HG03432 (cell line): Measurements from ENCODE around the gene ZPR1.
"Not testable (repeated sequence)": the region's sequence is repeated elsewhere in the genome, so short reads cannot be mapped to it uniquely, and the experiment has no call there.

ENCODE experiments used
- ATAC-seq: cut with Tn5 transposase; IDR thresholded peaks from one replicate; pipeline ENCODE4 v1.9.1; 2021; ENCODE audit warnings: mild to moderate bottlenecking, moderate library complexity; ENCODE audit not compliant: unreplicated experiment

The ZPR1 gene

GRCh38 chr11:116787786-116788486, at the start of gene ZPR1:
ZPR1 (minus strand) TSS chr11:116788023; CDS start chr11:116787990, 33 bp downstream.
- peak; percentile 93 for ATAC-seq

GRCh38 chr11:116836632-116836991, 48.8 kb upstream of the ZPR1 start:
- ATAC-seq, result no peak

GRCh38 chr11:116835791-116836631, 48.2 kb upstream of the ZPR1 start:
- peak; percentile 88 for ATAC-seq

GRCh38 chr11:116835042-116835772, 47.4 kb upstream of the ZPR1 start:
- ATAC-seq, result peak; percentile 21

- ATAC-seq, result not testable (repeated sequence)
Measured at GRCh38 chr11:116834535-116835041, 46.8 kb upstream of the ZPR1 start.

GRCh38 chr11:116833816-116834534, 46.2 kb upstream of the ZPR1 start:
- ATAC-seq, result no peak

GRCh38 chr11:116833491-116833815, 45.6 kb upstream of the ZPR1 start:
- ATAC-seq, result no peak

- no peak for ATAC-seq
Measured at GRCh38 chr11:116832350-116833290, 44.8 kb upstream of the ZPR1 start.

GRCh38 chr11:116831790-116832349, 44.0 kb upstream of the ZPR1 start:
- no peak for ATAC-seq

- ATAC-seq, result no peak
Measured at GRCh38 chr11:116830184-116830912, 42.5 kb upstream of the ZPR1 start.

- ATAC-seq, result no peak
Measured at GRCh38 chr11:116829525-116830183, 41.8 kb upstream of the ZPR1 start, which contains the start of gene APOC3. APOC3 (plus strand) TSS chr11:116829907; CDS start chr11:116830583, 676 bp downstream.

GRCh38 chr11:116828632-116829524, 41.1 kb upstream of the ZPR1 start:
- no peak for ATAC-seq

GRCh38 chr11:116827461-116827860, 39.6 kb upstream of the ZPR1 start:
- no peak for ATAC-seq

- ATAC-seq, result no peak
Measured at GRCh38 chr11:116826751-116827431, 39.1 kb upstream of the ZPR1 start.

GRCh38 chr11:116825854-116826750, 38.3 kb upstream of the ZPR1 start:
- ATAC-seq, result no peak
